WTC11 (cell line): ENCODE measurements around the gene ADAM12. TPM values are rescaled to one million over a fixed set of nuclear protein-coding genes. Genes with fewer than 3 reads are reported as not detected.

ENCODE experiments used
- ATAC-seq: fragments of 200-7000 bp; cut with Tn5 transposase; 2 replicates; pipeline ENCODE4 v1.10.0; 2021; ENCODE audit warnings: mild to moderate bottlenecking, moderate library complexity
- CTCF ChIA-PET: fragments of 300-600 bp; sonication (Branson Sonifier 250); formaldehyde crosslinking; loops from one replicate; lab custom pipeline; 2021; ENCODE audit warnings: antibody characterized with exemption; lab: Charles Lee
- POLR2A ChIA-PET: fragments of 350-600 bp; sonication (Branson Sonifier 250); formaldehyde crosslinking; loops from one replicate; lab custom pipeline; 2021; ENCODE audit warnings: antibody characterized with exemption; lab: Charles Lee
- DNase-seq: peaks from one replicate; pipeline ENCODE4 v3.0.0; 2021; ENCODE audit warnings: low spot score
- H3K27ac Mint-ChIP-seq: 2 replicates; pipeline ENCODE4 v1.8.0; 2021; ENCODE audit warnings: mixed read lengths
- H3K27me3 Mint-ChIP-seq: 2 replicates; pipeline ENCODE4 v1.8.0; 2021; ENCODE audit warnings: low read depth, mild to moderate bottlenecking, moderate library complexity, mixed read lengths
- H3K36me3 Mint-ChIP-seq: 2 replicates; pipeline ENCODE4 v1.8.0; 2021; ENCODE audit warnings: mixed read lengths
- H3K4me1 Mint-ChIP-seq: 2 replicates; pipeline ENCODE4 v1.8.0; 2022; ENCODE audit warnings: mixed read lengths
- H3K4me3 Mint-ChIP-seq: 2 replicates; pipeline ENCODE4 v1.8.0; 2021; ENCODE audit warnings: mild to moderate bottlenecking, moderate library complexity, mixed read lengths
- H3K9me3 Mint-ChIP-seq: 2 replicates; pipeline ENCODE4 v1.8.0; 2021; ENCODE audit warnings: mixed read lengths
- E2F1 ChIP-seq: sonication (generic); formaldehyde crosslinking; IDR thresholded peaks from 2 replicates; pipeline ENCODE4 v1.8.0; 2022; ENCODE audit warnings: mild to moderate bottlenecking, missing genetic modification reagents
- E2F4 ChIP-seq: sonication (generic); formaldehyde crosslinking; IDR thresholded peaks from 2 replicates; pipeline ENCODE4 v1.8.1; 2022; ENCODE audit warnings: low read depth, mild to moderate bottlenecking, moderate library complexity, missing genetic modification reagents, borderline replicate concordance
- ERG ChIP-seq: fragments of 250-450 bp; sonication (Bioruptor Pico); IDR thresholded peaks from 2 replicates; pipeline ENCODE4 v1.8.0; 2021; ENCODE audit warnings: mild to moderate bottlenecking
- GABPB1 ChIP-seq: sonication (generic); formaldehyde crosslinking; IDR thresholded peaks from 2 replicates; pipeline ENCODE4 v1.8.1; 2023; ENCODE audit warnings: mild to moderate bottlenecking, missing genetic modification reagents
- GRHL2 ChIP-seq: fragments of 250-450 bp; sonication (Bioruptor Pico); IDR thresholded peaks from 2 replicates; pipeline ENCODE4 v1.8.0; 2022; ENCODE audit warnings: mild to moderate bottlenecking, moderate library complexity; ENCODE audit not compliant: insufficient replicate concordance, severe bottlenecking
- MAX ChIP-seq: sonication (generic); formaldehyde crosslinking; IDR thresholded peaks from 2 replicates; pipeline ENCODE4 v1.8.0; 2022; ENCODE audit warnings: mild to moderate bottlenecking, missing genetic modification reagents
- MLX ChIP-seq: sonication (generic); formaldehyde crosslinking; IDR thresholded peaks from 2 replicates; pipeline ENCODE4 v1.8.1; 2023; ENCODE audit warnings: mild to moderate bottlenecking, missing genetic modification reagents, moderate library complexity
- MYBL2 ChIP-seq: sonication (generic); formaldehyde crosslinking; IDR thresholded peaks from 2 replicates; pipeline ENCODE4 v1.8.1; 2023; ENCODE audit warnings: mild to moderate bottlenecking, moderate library complexity, missing genetic modification reagents
- ZNF121 ChIP-seq: sonication (generic); formaldehyde crosslinking; IDR thresholded peaks from 2 replicates; pipeline ENCODE4 v1.8.0; 2023; ENCODE audit warnings: missing genetic modification reagents
- ZNF219 ChIP-seq: sonication (generic); formaldehyde crosslinking; IDR thresholded peaks from 2 replicates; pipeline ENCODE4 v1.8.0; 2023; ENCODE audit warnings: missing genetic modification reagents, mild to moderate bottlenecking, borderline replicate concordance
- ZNF232 ChIP-seq: sonication (generic); formaldehyde crosslinking; IDR thresholded peaks from 2 replicates; pipeline ENCODE4 v1.8.0; 2022; ENCODE audit warnings: mild to moderate bottlenecking, missing genetic modification reagents
- ZNF532 ChIP-seq: fragments of 250-450 bp; sonication (Bioruptor Pico); IDR thresholded peaks from 2 replicates; pipeline ENCODE4 v1.9.0; 2021; ENCODE audit warnings: mild to moderate bottlenecking, borderline replicate concordance
- ZNF671 ChIP-seq: fragments of 250-450 bp; sonication (Bioruptor Pico); IDR thresholded peaks from 2 replicates; pipeline ENCODE4 v1.8.0; 2021; ENCODE audit warnings: mild to moderate bottlenecking
- total RNA-seq: library from RNA; stranded (reverse); gene quantifications from 3 replicates; pipeline ENCODE4 v1.2.3, GENCODE V29; 2021

The ADAM12 gene
- total RNA-seq, 1 experiment from 2014 or later: 0.22 TPM

GRCh38 chr10:126110489-126111180 is 277.6 kb downstream of the ADAM12 start:
- no peaks in the 10 kb centered on the region for H3K36me3 Mint-ChIP-seq
- no peak overlapping the region for H3K27ac Mint-ChIP-seq
- CTCF ChIA-PET: no interaction called here
- ATAC-seq: no peak
- H3K4me1 Mint-ChIP-seq: peaks cover 24% of the 10 kb centered on the region
- TF ChIP-seq ZNF121 (CRISPR knock-in tag): no peak
- DNase-seq: no peak
- H3K4me3 Mint-ChIP-seq: no peak overlapping the region
- POLR2A ChIA-PET: no interaction called here
- no peaks in the 10 kb centered on the region for H3K27me3 Mint-ChIP-seq
- peaks cover 11% of the 10 kb centered on the region for H3K9me3 Mint-ChIP-seq

GRCh38 chr10:126109893-126110292 is 278.4 kb downstream of the ADAM12 start:
- Mint-ChIP-seq H3K27me3 (no peaks in the 10 kb centered on the region), H3K4me3 (no peak overlapping the region), H3K27ac (no peak overlapping the region), H3K9me3 (peaks cover 11% of the 10 kb centered on the region), H3K36me3 (no peaks in the 10 kb centered on the region), H3K4me1 (peaks cover 16% of the 10 kb centered on the region)
- CTCF ChIA-PET: no interaction called here
- DNase-seq: no peak
- TF ChIP-seq ZNF232 (CRISPR knock-in tag) (no peak), MYBL2 (no peak), E2F4 (CRISPR knock-in tag) (no peak), E2F1 (no peak), ZNF219 (CRISPR knock-in tag) (no peak), MLX (CRISPR knock-in tag) (no peak), GABPB1 (CRISPR knock-in tag) (no peak), ZNF121 (CRISPR knock-in tag) (no peak), MAX (CRISPR knock-in tag) (no peak), ZNF671 (CRISPR knock-in tag) (no peak), ERG (CRISPR knock-in tag) (no peak), ZNF532 (no peak), GRHL2 (CRISPR knock-in tag) (no peak)
- POLR2A ChIA-PET: no interaction called here
- ATAC-seq: no peak
